Stimulated activated effector memory CD8-positive, alpha-beta T cell treated with anti-CD3 and anti-CD28 coated beads, Interleukin-12 subunit alpha, Interleukin-12 subunit beta, amount 100 ng/mL, for 72 hours (primary cell): Measurements from ENCODE around the gene AGPS.

ENCODE experiments used
- ATAC-seq: fragments of 150-1000 bp; cut with Tn5 transposase; 2 replicates; pipeline ENCODE4 v1.10.0; 2021
- DNase-seq, 2 donors: peaks; one replicate each; pipeline ENCODE4 v3.0.0; 2021 to 2022; ENCODE audit warnings: low spot score in 2 of 2
- H3K27ac Mint-ChIP-seq: one replicate; pipeline ENCODE4 v1.8.0; 2022; ENCODE audit warnings: mild to moderate bottlenecking, mixed read lengths
- H3K36me3 Mint-ChIP-seq: one replicate; pipeline ENCODE4 v1.8.0; 2022; ENCODE audit warnings: mild to moderate bottlenecking, mixed read lengths
- H3K4me1 Mint-ChIP-seq: one replicate; pipeline ENCODE4 v1.8.0; 2022; ENCODE audit warnings: mixed read lengths
- H3K4me3 Mint-ChIP-seq: one replicate; pipeline ENCODE4 v1.8.0; 2022; ENCODE audit warnings: mild to moderate bottlenecking, mixed read lengths
- H3K9me3 Mint-ChIP-seq: one replicate; pipeline ENCODE4 v1.8.0; 2022; ENCODE audit warnings: mixed read lengths

AGPS gene

GRCh38 chr2:177535000-177535399 lies 142.4 kb downstream of the AGPS start:
- Mint-ChIP-seq H3K27ac (no peak overlapping the region), H3K4me3 (no peak overlapping the region), H3K9me3 (no peaks in the 10 kb centered on the region), H3K36me3 (peaks cover 12% of the 10 kb centered on the region), H3K4me1 (no peaks in the 10 kb centered on the region)
- DNase-seq, result no peak
- no peak for ATAC-seq

DNA sequence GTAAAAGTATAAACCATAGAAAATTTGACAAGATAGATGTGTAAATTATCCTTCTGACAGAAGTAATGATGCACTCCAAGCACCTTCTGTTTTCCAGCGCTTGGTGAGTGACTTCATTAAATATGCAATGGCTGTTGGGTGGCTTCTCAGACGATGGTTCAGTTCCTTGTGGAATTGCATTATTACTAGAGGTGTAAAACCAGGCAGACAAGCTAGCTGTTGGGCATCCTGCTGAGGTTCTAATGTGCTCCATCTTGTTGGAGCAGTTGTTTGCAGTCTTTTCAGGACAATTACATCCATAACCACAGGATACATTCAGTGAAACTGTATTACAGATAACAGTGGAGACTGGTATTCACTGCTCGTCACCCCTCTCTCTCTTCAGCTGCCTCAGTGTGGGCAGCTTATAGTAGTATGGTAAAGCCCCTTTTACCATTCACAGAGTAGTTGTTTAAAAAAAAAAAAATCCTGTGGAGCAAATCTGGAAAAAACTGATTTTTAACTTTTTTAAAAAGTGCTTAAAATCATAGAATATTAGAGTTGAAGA lies 143.5 kb downstream of the AGPS start:
- no peak overlapping the region for H3K4me3 Mint-ChIP-seq
- ATAC-seq (no peak), DNase-seq (no peak)
- no peaks in the 10 kb centered on the region for H3K9me3 Mint-ChIP-seq
- H3K4me1 Mint-ChIP-seq, result no peaks in the 10 kb centered on the region
- H3K36me3 Mint-ChIP-seq, result peaks cover 12% of the 10 kb centered on the region
- H3K27ac Mint-ChIP-seq, result no peak overlapping the region

- Mint-ChIP-seq H3K4me1 (no peaks in the 10 kb centered on the region), H3K36me3 (peaks cover 12% of the 10 kb centered on the region), H3K27ac (no peak overlapping the region), H3K4me3 (no peak overlapping the region), H3K9me3 (no peaks in the 10 kb centered on the region)
- DNase-seq, result no peak
- ATAC-seq, result no peak
Observed at GRCh38 chr2:177537213-177537612, 144.6 kb downstream of the AGPS start.

DNA sequence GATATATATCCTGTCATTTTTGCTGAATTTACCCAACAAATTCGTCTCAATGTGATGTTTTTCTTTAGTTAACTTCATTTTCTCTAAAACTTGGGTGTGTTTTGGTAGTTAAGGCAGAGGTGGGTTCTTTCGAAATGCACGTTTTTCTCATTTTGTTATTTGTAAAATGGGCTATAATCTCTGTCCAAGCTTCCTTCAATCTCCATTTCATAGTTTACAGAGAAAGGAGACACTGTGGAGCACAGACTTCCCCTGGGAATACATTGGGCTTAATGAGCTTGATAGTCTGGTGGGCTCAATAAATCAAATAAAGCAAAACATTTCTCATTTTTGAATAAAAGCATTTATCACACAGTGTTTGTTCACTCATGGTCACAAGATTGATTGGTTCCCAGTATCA lies 145.1 kb downstream of the AGPS start:
- H3K36me3 Mint-ChIP-seq, result peaks cover 12% of the 10 kb centered on the region
- no peaks in the 10 kb centered on the region for H3K9me3 Mint-ChIP-seq
- ATAC-seq (no peak), DNase-seq (no peak)
- no peak overlapping the region for H3K4me3 Mint-ChIP-seq
- H3K27ac Mint-ChIP-seq, result no peak overlapping the region
- H3K4me1 Mint-ChIP-seq, result no peaks in the 10 kb centered on the region

DNA sequence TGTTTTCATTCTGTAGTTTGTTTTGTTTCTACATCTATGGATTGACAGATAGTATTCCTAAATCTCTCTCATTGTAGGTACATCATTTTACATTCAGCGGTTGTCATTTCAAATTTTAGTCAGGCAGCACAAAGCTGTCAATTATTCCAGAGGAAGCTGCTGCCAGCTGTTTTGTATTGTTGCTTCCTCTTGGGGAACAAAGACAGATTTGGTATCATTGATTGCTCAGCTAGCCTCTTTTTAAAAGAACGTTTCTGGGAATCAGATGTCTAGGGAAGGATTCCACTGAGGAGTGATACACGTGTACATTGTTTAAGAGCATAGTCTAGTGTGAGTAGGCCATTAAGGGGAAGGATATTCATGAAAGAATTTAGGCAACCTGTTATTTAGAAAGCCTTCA lies 145.8 kb downstream of the AGPS start:
- Mint-ChIP-seq H3K36me3 (peaks cover 12% of the 10 kb centered on the region), H3K4me1 (no peaks in the 10 kb centered on the region), H3K9me3 (no peaks in the 10 kb centered on the region), H3K27ac (no peak overlapping the region), H3K4me3 (no peak overlapping the region)
- no peak for DNase-seq
- no peak for ATAC-seq

- H3K9me3 Mint-ChIP-seq, result no peaks in the 10 kb centered on the region
- ATAC-seq (peak; percentile 62), DNase-seq (no peak)
- H3K27ac Mint-ChIP-seq, result no peak overlapping the region
- H3K4me3 Mint-ChIP-seq, result no peak overlapping the region
- peaks cover 12% of the 10 kb centered on the region for H3K36me3 Mint-ChIP-seq
- H3K4me1 Mint-ChIP-seq, result no peaks in the 10 kb centered on the region
Observed at GRCh38 chr2:177540283-177540682, 147.7 kb downstream of the AGPS start.

DNA sequence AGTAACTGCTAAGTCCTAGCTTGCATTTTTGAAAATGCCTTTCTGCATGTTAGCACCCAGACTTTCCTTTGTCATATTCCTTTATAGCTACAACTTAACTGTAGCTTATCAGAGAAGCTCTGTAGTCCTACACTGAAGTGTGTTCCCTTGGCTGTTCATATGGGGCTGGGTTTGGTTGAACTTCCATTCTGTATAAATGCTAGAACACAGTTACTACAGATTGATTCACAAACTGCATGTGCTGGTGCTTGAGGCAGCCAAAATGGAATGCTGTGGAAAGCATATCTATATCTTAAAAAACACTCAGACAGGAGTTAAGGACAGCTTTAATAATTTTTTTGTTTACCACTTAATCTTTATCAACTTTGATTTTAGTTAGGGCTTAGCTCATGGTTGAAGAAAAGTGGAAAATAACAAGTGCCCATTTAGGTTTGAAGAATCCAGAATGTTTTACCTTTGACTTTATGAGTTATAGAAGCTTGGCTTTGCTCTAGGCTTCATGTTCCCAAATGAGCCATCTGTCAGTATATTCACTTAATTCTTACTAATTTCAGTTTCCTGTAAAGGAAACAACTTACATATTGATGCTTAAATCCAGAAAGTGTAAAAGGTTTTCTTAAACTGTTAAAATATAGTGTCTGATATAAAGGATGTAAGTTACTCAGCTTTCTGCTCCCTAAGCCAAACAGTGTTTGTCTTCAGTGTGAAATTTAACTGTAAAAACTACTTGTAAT lies 148.9 kb downstream of the AGPS start:
- no peak overlapping the region for H3K4me3 Mint-ChIP-seq
- ATAC-seq (peak; percentile 48), DNase-seq (no peak)
- peaks cover 12% of the 10 kb centered on the region for H3K36me3 Mint-ChIP-seq
- peaks cover 6% of the 10 kb centered on the region for H3K4me1 Mint-ChIP-seq
- H3K27ac Mint-ChIP-seq, result no peak overlapping the region
- no peaks in the 10 kb centered on the region for H3K9me3 Mint-ChIP-seq

DNA sequence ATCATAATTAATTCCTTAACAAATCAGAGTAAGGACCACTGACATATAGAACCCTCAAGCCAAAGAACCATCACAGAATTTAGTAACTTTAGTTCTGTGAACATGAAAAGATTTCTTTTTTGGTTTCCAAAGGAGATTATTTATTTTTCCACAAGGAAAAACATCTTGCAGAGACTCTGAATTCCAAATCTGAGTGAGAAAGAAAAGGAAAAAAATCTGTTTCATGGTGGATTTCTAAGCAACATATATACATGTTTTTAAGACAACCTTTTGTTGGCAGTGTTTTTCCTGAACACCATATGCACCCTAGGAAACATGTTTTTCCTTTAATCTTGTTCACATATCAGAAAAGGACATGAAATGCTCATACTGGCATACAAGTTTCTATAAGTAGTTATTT lies 149.8 kb downstream of the AGPS start:
- peaks cover 12% of the 10 kb centered on the region for H3K36me3 Mint-ChIP-seq
- no peak overlapping the region for H3K27ac Mint-ChIP-seq
- ATAC-seq (no peak), DNase-seq (no peak)
- no peak overlapping the region for H3K4me3 Mint-ChIP-seq
- no peaks in the 10 kb centered on the region for H3K9me3 Mint-ChIP-seq
- H3K4me1 Mint-ChIP-seq, result peaks cover 6% of the 10 kb centered on the region

GRCh38 chr2:177543007-177543760 lies 150.6 kb downstream of the AGPS start:
- Mint-ChIP-seq H3K4me1 (peaks cover 6% of the 10 kb centered on the region), H3K36me3 (peaks cover 5% of the 10 kb centered on the region), H3K9me3 (no peaks in the 10 kb centered on the region), H3K4me3 (no peak overlapping the region), H3K27ac (no peak overlapping the region)
- DNase-seq (no peak), ATAC-seq (no peak)

GRCh38 chr2:177545143-177545542 lies 152.6 kb downstream of the AGPS start:
- no peak overlapping the region for H3K27ac Mint-ChIP-seq
- no peaks in the 10 kb centered on the region for H3K36me3 Mint-ChIP-seq
- H3K9me3 Mint-ChIP-seq, result no peaks in the 10 kb centered on the region
- H3K4me1 Mint-ChIP-seq, result peaks cover 6% of the 10 kb centered on the region
- ATAC-seq, result no peak
- no peak for DNase-seq
- no peak overlapping the region for H3K4me3 Mint-ChIP-seq

- Mint-ChIP-seq H3K27ac (no peak overlapping the region), H3K9me3 (no peaks in the 10 kb centered on the region)
Observed at GRCh38 chr2:177545981-177546585, 153.5 kb downstream of the AGPS start.

GRCh38 chr2:177547122-177547521 lies 154.5 kb downstream of the AGPS start:
- H3K27ac Mint-ChIP-seq, result no peak overlapping the region
- H3K4me1 Mint-ChIP-seq, result peaks cover 8% of the 10 kb centered on the region
- peak; percentile 97 for ATAC-seq
- H3K9me3 Mint-ChIP-seq, result no peaks in the 10 kb centered on the region
- H3K4me3 Mint-ChIP-seq, result no peak overlapping the region
- no peak for DNase-seq
- H3K36me3 Mint-ChIP-seq, result no peaks in the 10 kb centered on the region

More at GRCh38 chr2:177545981-177546585, 153.5 kb downstream of the AGPS start:
- H3K4me3 Mint-ChIP-seq, result no peak overlapping the region
- DNase-seq (no peak), ATAC-seq (no peak)
- no peaks in the 10 kb centered on the region for H3K36me3 Mint-ChIP-seq
- peaks cover 6% of the 10 kb centered on the region for H3K4me1 Mint-ChIP-seq

GRCh38 chr2:177547772-177548171 lies 155.2 kb downstream of the AGPS start:
- Mint-ChIP-seq H3K36me3 (peaks cover 4% of the 10 kb centered on the region), H3K4me1 (peaks cover 14% of the 10 kb centered on the region), H3K4me3 (no peak overlapping the region), H3K9me3 (no peaks in the 10 kb centered on the region), H3K27ac (no peak overlapping the region)
- DNase-seq (no peak), ATAC-seq (no peak)

DNA sequence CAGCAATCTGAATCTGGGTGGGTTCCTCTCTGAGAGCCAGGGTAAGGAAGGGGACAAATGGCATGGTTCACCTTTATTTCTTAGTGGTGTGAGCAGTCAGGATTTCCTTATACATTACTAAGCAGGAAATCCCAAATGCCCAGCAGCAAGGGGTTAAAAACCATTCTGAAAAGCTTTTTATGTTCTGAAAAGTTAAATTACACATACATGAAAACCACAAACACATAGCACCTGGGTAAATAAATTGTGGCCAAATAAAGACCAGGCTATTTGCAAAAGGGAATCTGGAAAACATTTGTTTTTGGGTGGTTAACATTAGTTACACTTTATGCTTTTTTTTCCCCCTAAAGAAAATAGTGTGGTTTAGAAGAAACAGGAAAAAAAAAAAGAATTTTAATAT lies 156.1 kb downstream of the AGPS start:
- no peak for ATAC-seq
- Mint-ChIP-seq H3K4me1 (peaks cover 21% of the 10 kb centered on the region), H3K9me3 (no peaks in the 10 kb centered on the region), H3K4me3 (no peak overlapping the region), H3K36me3 (peaks cover 13% of the 10 kb centered on the region), H3K27ac (no peak overlapping the region)
- DNase-seq, result no peak

- H3K4me3 Mint-ChIP-seq, result no peak overlapping the region
Observed at GRCh38 chr2:177549171-177549570, 156.6 kb downstream of the AGPS start.

More at GRCh38 chr2:177549171-177549570, 156.6 kb downstream of the AGPS start:
- ATAC-seq (no peak), DNase-seq (no peak)
- Mint-ChIP-seq H3K36me3 (peaks cover 15% of the 10 kb centered on the region), H3K9me3 (no peaks in the 10 kb centered on the region), H3K27ac (no peak overlapping the region), H3K4me1 (peaks cover 21% of the 10 kb centered on the region)
